CD4-positive, alpha-beta T cell treated with Interleukin-12 subunit alpha and Interleukin-12 subunit beta, for 1 hour (primary cell): Measurements from ENCODE around the gene NOS1AP.
"Not testable (repeated sequence)": the region's sequence is repeated elsewhere in the genome, so short reads cannot be mapped to it uniquely, and the experiment has no call there.

Source experiments
- DNase-seq: peaks from one replicate; pipeline ENCODE4 v3.0.0-alpha.2; 2020

NOS1AP gene

DNA sequence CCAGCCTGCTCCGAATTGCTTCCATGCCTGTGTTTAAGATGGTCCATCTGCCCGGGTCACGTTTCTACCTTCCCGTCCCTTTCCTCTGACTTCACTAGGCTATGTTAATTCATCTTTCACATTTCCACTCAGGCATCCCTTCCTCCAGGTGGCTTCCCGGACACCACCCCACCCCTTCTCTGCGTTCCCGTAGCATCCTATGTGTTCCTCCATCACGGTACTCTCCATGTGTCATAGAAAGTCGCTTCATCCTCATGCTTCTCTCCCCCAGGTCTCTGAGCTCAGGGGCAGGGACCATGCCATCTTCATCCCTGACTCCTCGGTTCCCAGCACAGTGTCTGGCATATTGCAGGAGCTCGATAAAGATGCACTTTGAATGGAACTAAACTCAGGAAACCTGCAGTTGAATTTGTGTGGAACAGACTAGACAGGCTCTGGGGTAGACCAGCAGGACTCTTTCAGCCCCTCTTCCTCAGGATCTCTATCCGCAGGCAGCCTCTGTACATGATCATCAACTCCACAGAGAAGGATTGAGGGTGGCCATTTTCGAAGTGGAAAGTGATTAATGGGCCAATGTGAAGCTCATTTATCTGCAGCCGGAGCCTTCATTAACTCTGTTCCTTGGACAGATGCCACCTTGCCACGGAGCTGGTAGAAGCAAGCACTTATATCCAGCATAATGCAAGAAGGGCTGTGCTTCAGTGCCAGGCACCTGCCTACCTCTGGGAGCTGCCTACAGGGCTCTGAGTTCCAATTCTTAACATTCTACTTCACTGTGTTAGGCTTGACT, 321.1 kb downstream of the NOS1AP start:
- DNase-seq, result no peak

- DNase-seq, result peak; percentile 27
Measured at GRCh38 chr1:162391790-162392563, 322.5 kb downstream of the NOS1AP start.

- no peak for DNase-seq
Measured at GRCh38 chr1:162396201-162396906, 326.9 kb downstream of the NOS1AP start.

GRCh38 chr1:162397039-162397448, 327.6 kb downstream of the NOS1AP start:
- DNase-seq, result no peak

GRCh38 chr1:162397943-162398560, 328.6 kb downstream of the NOS1AP start:
- no peak for DNase-seq

DNA sequence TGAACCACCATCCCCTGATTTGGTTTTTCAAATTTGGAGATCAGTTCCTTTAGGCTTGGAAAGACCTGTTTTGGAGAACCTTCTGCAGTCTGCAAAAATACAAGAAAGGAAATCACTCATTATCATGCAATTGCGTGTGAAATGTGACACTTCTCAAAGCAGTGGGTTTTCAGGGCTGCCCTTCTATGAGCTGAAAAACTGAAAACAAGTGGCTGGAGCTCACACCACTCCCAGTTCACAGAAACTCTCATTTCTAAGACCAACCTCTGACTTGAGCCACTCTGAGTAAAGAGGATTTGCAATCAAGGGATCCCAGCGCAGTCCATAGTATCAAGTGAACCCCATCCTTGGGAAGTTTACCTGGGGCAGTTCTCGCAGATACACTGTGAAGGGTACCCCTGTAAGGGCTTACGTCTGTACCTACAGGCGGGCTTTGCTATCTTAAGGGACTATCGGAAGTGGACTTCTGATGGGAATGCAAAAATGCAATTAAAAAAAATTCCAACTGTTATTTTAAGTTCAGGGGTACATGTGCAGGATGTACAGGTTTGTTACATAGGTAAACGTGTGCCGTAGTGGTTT, 329.6 kb downstream of the NOS1AP start:
- DNase-seq, result no peak

DNA sequence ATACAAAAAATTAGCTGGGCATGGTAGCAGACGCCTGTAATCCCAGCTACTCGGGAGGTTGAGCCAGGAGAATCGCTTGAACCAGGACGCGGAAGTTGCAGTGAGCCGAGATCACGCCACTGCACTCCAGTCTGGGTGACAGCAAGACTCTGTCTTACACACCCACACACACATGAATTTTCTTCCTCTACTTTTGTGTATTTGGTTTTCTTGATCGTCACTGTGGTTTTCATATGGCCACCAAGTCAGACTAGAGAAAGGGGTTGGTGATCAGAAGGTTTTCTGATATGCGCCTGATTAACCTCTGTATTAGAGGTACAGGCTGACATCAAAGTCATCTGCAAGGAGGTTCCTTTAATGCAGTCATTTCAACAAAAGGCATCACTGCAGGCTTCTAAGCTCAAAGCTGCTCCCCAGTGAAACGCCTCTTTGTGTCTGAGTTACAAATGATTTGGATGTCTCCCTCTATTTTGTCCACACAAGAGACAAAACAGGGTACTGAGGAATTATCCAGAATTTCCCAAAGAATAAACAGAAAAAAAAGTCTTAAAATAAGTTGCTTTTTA, 331.4 kb downstream of the NOS1AP start:
- DNase-seq, result no peak

GRCh38 chr1:162404550-162405160, 335.2 kb downstream of the NOS1AP start:
- no peak for DNase-seq

- no peak for DNase-seq
Measured at GRCh38 chr1:162405800-162406199, 336.3 kb downstream of the NOS1AP start.

- no peak for DNase-seq
Measured at GRCh38 chr1:162406811-162407210, 337.3 kb downstream of the NOS1AP start.

DNA sequence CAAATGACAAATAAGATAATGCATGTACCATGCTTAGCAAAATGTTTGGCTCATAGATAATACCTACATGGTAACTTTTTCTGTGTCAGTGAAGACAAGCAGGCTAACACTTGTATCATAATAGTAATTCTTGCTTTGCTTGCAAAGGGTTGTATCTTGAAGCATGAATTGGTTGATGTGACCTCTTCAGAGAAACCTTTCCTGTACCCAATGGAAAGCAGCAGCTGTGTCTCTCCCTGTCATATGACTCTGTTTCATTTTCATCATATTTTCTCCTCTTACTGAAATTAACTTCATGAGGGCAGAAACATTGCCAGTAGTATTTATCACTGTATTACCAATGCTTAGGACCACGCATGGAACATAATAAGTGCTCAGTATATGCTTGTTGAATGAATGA, 338.0 kb downstream of the NOS1AP start:
- no peak for DNase-seq

DNA sequence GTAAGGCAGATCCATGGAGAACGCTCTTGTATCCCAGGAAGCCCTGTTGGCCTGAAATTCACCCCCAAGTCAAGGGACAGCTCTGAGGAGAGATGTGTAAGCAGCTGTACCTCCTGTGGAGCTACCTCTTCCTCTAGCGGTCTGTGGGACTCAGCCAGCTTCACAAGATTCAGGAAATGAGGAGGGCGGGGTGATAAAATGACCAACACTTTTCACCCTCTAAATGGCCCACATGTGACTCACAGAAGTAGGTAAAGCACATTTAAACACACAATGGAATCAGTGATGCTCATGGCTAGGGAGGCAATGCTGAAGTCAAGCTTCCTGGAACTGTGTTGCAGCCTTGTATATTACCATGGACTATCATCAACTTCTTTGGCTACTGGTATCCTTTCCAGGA, 342.5 kb downstream of the NOS1AP start, which contains the start of gene SH2D1B:
Gene SH2D1B, minus strand, starts transcription at position 135 of the 400 bp plus-strand sequence. Its CDS starts 120 bp downstream, at position 15.
- no peak for DNase-seq

GRCh38 chr1:162416215-162416614, 346.7 kb downstream of the NOS1AP start:
- no peak for DNase-seq

- DNase-seq, result no peak
Measured at GRCh38 chr1:162416909-162417308, 347.4 kb downstream of the NOS1AP start.

GRCh38 chr1:162417650-162418049, 348.2 kb downstream of the NOS1AP start:
- no peak for DNase-seq

GRCh38 chr1:162418584-162418983, 349.1 kb downstream of the NOS1AP start:
- not testable (repeated sequence) for DNase-seq

GRCh38 chr1:162419450-162419931, 350.0 kb downstream of the NOS1AP start:
- DNase-seq, result not testable (repeated sequence)
